Testis (tissue), 3 donors: ENCODE measurements around the gene KIRREL1. TPM values are rescaled to one million over a fixed set of nuclear protein-coding genes. Genes with fewer than 3 reads are reported as not detected.
A peak's percentile ranks its signal among the peaks of the same experiment; 100 is the strongest.

Source experiments
- DNase-seq: peaks from one replicate; pipeline ENCODE4 v3.0.0-alpha.2; 2019
- H3K27ac ChIP-seq, 2 donors: fragments of 200-600 bp; sonication (generic); one replicate each; pipeline ENCODE4 v1.5.1; 2019
- H3K27me3 ChIP-seq: fragments of 200-600 bp; sonication (generic); one replicate; pipeline ENCODE4 v1.5.1; 2019
- H3K36me3 ChIP-seq: fragments of 200-600 bp; sonication (generic); one replicate; pipeline ENCODE4 v1.5.1; 2017; ENCODE audit warnings: low read depth; ENCODE audit errors: missing control alignments
- H3K4me1 ChIP-seq: fragments of 200-600 bp; sonication (generic); one replicate; pipeline ENCODE4 v1.5.1; 2019
- H3K4me3 ChIP-seq, 2 donors: fragments of 200-600 bp; sonication (generic); one replicate each; pipeline ENCODE4 v1.5.1; 2017 to 2019
- H3K9me3 ChIP-seq: fragments of 200-600 bp; sonication (generic); one replicate; pipeline ENCODE4 v1.5.1; 2017
- CTCF ChIP-seq, 3 experiments: fragments of 450-650 bp in 2 of 3; fragments of 200-600 bp in 1 of 3; sonication (generic) in 1 of 3; IDR thresholded peaks; one replicate each; pipeline ENCODE4 v1.5.1; 2016 to 2019; ENCODE audit warnings: antibody characterized with exemption in 3 of 3, mild to moderate bottlenecking in 2 of 3, moderate library complexity in 1 of 3
- POLR2A ChIP-seq: fragments of 450-650 bp; IDR thresholded peaks from one replicate; pipeline ENCODE4 v1.6.1; 2017; ENCODE audit warnings: antibody characterized with exemption, mild to moderate bottlenecking, moderate library complexity
- WGBS, 2 donors: methylation state at CpG; one replicate each; pipeline ENCODE4 v1.1.5; 2018; 5-methylcytosine and 5-hydroxymethylcytosine counted together
- intact Hi-C: fragments of 100-400 bp; cut with DNase I; formaldehyde crosslinking; loops from one replicate; pipeline ENCODE4 v1.15.1; 2023; ENCODE audit warnings: low total_unique reads
- polyA plus RNA-seq: library from polyadenylated mRNA; stranded (reverse); fragments of 350-450 nt; fragmentation: Illumina TruSeq; extraction: RNeasy Lipid Tissue Mini Kit (QIAGEN cat#74804); gene quantifications from one replicate; pipeline ENCODE4 v1.2.3, GENCODE V29; 2014; ENCODE audit warnings: low read depth, low replicate concordance; ENCODE audit not compliant: insufficient read depth
- total RNA-seq, 2 donors: library from RNA; depleted of rRNA; stranded (reverse); fragments of >200 nt; gene quantifications; one replicate each; pipeline ENCODE4 v1.2.3, GENCODE V29; 2016

KIRREL1 gene
- total and polyA plus RNA-seq, 3 donors from 2014 or later: 15.5 to 31.9 (median 19.9) TPM

- no peak for DNase-seq
- no peaks in the 10 kb centered on the region for H3K36me3 ChIP-seq
- H3K27me3 ChIP-seq: no peaks in the 10 kb centered on the region
- intact Hi-C loops: no loop called here
- 28 to 39% methylated on average over 12 of the region's 12 CpGs for WGBS, 2 donors
- TF ChIP-seq CTCF (IDR thresholded peaks at IDR 0.05) (no peak), POLR2A (no peak)
- peaks cover 51% of the 10 kb centered on the region for H3K4me1 ChIP-seq
- no peaks in the 10 kb centered on the region for H3K9me3 ChIP-seq
- H3K4me3 ChIP-seq: no peak overlapping the region
- H3K27ac ChIP-seq: peak overlapping the region in 1 of 2 donors; percentile 50
Observed at GRCh38 chr1:158013840-158014730, 20.6 kb downstream of the KIRREL1 start.

GRCh38 chr1:158014731-158015320 lies 21.4 kb downstream of the KIRREL1 start:
- Histone ChIP-seq H3K4me3 (no peak overlapping the region), H3K9me3 (no peaks in the 10 kb centered on the region), H3K36me3 (no peaks in the 10 kb centered on the region), H3K27ac (peak overlapping the region in 1 of 2 donors; percentile 50), H3K4me1 (peaks cover 51% of the 10 kb centered on the region), H3K27me3 (no peaks in the 10 kb centered on the region)
- no peak for DNase-seq
- intact Hi-C loops: no loop called here
- TF ChIP-seq CTCF (IDR thresholded peaks at IDR 0.05) (no peak), POLR2A (no peak)
- 44 to 57% methylated on average over 6 of the region's 6 CpGs for WGBS, 2 donors

GRCh38 chr1:158016651-158017335 lies 23.3 kb downstream of the KIRREL1 start:
- WGBS, 2 donors: 69 to 72% methylated on average over 10 of the region's 10 CpGs
- intact Hi-C loops: no loop called here
- TF ChIP-seq CTCF (IDR thresholded peaks at IDR 0.05): no peak
- no peak for TF ChIP-seq POLR2A

DNA sequence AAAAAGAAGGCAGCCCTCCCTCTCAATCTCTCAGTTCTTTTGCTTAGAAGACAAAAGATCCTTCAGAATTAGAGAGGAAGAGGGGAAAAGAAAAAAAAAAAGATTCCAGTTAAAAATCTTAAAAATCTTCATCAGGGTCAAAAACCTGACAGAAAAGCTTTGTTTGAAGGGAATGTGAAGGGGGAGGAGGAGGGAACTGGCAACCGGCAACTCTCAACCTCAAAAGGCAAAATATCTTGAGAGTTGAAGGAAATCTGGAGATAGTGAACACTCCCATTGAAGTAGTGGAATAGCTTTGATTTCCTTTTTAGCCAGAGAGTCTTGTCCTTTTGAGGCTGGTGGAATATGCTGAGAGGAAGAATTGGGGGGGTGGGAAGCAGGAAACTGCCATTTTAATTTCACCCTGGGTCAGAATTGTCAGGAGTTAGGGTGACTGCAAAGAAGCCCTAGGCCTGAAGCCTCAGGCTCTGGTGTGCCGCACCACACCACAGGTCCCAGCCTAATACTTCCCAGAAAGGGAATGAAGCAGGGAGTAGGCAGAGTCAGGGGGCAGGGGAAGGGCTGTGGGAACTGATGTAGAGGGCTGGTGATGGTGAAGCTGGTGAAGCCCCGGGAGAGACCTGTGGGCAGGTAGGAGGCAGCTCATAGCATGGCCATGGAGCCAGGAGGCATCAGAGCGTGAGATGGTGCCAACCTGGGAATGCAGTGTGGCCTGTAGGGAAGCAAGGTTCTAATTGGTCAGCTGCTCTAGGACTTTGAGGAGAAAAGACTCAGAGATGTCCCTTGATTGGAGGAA lies 24.6 kb downstream of the KIRREL1 start:
- TF ChIP-seq POLR2A (no peak), CTCF (IDR thresholded peaks at IDR 0.05) (no peak)
- Histone ChIP-seq H3K4me3 (no peak overlapping the region), H3K27ac (peak overlapping the region; percentile 68 to 75), H3K4me1 (peaks cover 47% of the 10 kb centered on the region), H3K27me3 (no peaks in the 10 kb centered on the region), H3K36me3 (no peaks in the 10 kb centered on the region), H3K9me3 (no peaks in the 10 kb centered on the region)
- WGBS, 2 donors: 63 to 70% methylated on average over 4 of the region's 4 CpGs
- DNase-seq: no peak
- intact Hi-C loops: no loop called here

More at GRCh38 chr1:158016651-158017335, 23.3 kb downstream of the KIRREL1 start:
- no peaks in the 10 kb centered on the region for H3K27me3 ChIP-seq
- H3K36me3 ChIP-seq: no peaks in the 10 kb centered on the region
- peaks cover 47% of the 10 kb centered on the region for H3K4me1 ChIP-seq
- peak overlapping the region in 1 of 2 donors; percentile 34 for H3K27ac ChIP-seq
- H3K4me3 ChIP-seq: no peak overlapping the region
- DNase-seq: no peak
- H3K9me3 ChIP-seq: no peaks in the 10 kb centered on the region
